Fibroblast of lung (primary cell): Measurements from ENCODE around the gene PLXNA4.

ENCODE experiments used
- EZH2 ChIP-seq: IDR thresholded peaks from 2 replicates; pipeline ENCODE4 v1.5.1; 2012; ENCODE audit warnings: low read length, control low read depth, mild to moderate bottlenecking; ENCODE audit errors: missing control alignments
- TF ChIP-seq, protein P1 (sequence below), 2 donors: IDR thresholded peaks in 1 of 2; conservative IDR thresholded peaks in 1 of 2; 1 replicate in 1 of 2; 2 replicates in 1 of 2; pipeline ENCODE4 v1.5.1; 2011 to 2012; ENCODE audit warnings: low read length in 2 of 2, control low read depth in 1 of 2, inconsistent platforms in 1 of 2, low read depth in 1 of 2, mild to moderate bottlenecking in 1 of 2

DNA sequence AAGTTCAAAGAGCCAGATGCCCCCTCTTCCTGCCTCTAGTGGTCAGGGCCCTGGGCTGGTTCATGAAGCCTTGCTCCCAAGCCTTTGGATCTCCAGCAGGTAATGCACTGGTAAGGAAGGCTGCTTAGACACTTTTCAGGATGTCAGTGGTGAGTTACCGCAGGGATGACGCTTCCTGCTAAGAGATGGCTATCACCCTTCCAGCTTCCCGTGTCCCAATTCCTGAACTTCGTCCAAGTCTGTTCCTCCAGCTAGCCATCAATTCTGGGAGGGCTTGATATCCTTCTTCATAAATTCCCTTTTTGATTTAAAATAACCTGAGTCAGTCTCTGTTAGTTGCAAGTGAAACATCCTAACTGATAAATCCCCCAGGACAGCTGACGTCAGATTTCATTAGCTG, 221.2 kb downstream of the PLXNA4 start:
- TF ChIP-seq, protein P1, sequence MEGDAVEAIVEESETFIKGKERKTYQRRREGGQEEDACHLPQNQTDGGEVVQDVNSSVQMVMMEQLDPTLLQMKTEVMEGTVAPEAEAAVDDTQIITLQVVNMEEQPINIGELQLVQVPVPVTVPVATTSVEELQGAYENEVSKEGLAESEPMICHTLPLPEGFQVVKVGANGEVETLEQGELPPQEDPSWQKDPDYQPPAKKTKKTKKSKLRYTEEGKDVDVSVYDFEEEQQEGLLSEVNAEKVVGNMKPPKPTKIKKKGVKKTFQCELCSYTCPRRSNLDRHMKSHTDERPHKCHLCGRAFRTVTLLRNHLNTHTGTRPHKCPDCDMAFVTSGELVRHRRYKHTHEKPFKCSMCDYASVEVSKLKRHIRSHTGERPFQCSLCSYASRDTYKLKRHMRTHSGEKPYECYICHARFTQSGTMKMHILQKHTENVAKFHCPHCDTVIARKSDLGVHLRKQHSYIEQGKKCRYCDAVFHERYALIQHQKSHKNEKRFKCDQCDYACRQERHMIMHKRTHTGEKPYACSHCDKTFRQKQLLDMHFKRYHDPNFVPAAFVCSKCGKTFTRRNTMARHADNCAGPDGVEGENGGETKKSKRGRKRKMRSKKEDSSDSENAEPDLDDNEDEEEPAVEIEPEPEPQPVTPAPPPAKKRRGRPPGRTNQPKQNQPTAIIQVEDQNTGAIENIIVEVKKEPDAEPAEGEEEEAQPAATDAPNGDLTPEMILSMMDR (conservative IDR thresholded peaks at IDR 0.05 in 1 of 2, IDR thresholded peaks at IDR 0.05 in 1 of 2; ENCODE audit: low read depth in 1 of 2, low read length in 2 of 2), result no peak
- no peak for TF ChIP-seq EZH2
